ENCODE data around the gene COQ5.

Gene COQ5

GRCh38 chr12:120480211-120480610 lies 48.7 kb downstream of the COQ5 start:
- DNase-seq = no peak

DNA sequence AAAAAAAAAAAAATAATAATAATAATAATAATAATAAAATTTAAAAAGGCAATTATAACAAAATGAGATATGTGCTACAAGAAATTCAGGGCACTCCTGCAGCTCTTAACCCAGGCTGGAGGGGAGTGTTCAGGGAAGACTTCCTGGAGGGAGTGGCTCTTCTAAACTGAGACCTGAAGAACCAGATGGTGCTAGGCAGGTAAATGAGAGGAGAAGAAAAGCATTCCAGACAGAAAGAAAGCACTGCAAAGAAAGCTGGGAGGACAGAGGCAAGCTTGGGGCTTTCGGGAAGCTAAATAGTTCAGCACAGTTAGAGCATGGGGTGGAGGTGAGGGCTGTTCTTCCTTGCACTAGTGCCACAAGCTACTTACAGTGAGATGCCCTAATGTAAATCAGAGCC lies 49.5 kb downstream of the COQ5 start:
- DNase-seq = no peak

DNA sequence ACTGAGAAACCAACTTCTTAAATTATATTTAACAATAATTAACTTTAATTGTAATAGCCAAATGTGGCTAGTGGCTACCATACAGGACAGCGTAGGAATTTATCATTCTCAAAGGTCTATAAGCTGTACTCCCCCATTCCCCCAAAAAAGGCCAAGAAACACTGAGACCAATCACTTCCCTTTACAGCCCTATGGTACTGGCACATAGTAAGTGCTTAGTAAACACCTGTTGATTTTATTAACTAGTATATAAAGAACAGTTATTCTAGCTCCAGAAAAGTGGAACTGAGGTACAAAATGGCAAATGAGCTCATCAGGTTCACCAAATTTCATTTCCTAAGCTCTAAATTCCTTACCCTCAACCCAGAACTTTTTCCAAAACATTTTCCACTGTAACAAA lies 53.3 kb downstream of the COQ5 start:
- no peak for DNase-seq

GRCh38 chr12:120474616-120474960 lies 54.4 kb downstream of the COQ5 start:
- DNase-seq = peak; percentile 97

DNA sequence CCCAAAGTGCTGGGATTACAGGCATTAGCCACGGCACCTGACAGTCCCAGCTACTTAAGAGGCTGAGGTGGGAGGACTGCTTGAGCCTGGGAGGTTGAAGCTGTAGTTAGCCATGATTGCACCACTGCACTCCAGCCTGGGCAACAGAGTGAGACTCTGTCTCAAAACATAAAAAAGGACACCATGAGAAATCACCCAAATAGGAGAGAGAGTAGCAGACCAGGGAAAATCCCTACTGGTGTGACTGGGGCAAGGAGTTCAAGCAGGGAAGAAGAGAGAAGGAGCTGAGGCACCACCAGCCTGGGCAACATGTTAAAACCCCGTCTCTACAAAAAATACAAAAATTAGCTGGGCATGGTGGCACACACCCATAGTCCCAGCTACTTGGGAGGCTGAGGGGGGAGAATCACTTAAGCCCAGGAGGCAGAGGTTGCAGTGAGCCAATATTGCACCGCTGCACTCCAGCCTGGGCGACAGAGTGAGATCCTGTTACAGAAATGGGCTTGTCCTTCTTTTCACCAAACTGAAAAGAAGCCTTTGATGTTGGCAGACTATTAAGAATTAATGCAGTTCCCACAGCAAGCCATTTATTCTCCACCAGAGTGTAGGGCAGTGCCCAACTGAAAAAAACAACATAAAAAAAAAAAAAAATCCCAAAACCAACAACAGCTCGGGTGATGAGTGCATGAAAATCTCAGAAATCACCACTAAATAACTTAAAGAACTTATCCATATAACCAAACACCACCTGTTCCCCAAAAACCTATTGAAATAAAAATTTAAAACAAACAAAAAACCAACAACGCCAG lies 54.9 kb downstream of the COQ5 start:
- DNase-seq = no peak

DNA sequence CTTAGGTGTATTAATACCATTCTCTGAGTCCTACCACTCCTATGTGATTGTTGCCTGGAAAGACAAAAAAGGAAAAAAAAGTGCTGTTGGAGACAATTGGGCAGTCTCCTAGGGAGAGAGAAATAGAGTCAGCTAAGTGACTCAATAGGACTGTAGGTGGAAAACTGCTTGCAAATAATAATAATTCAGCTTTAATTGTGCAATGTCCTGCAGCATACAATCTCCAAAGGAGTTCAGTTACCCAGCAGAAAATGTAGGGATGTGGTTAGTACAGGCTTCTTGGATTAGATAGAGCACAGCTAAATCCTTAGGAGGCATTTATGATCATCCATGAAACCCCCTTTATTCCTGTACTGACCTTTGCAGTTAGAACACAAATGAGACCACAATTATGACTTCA lies 56.4 kb downstream of the COQ5 start:
- no peak for DNase-seq

DNA sequence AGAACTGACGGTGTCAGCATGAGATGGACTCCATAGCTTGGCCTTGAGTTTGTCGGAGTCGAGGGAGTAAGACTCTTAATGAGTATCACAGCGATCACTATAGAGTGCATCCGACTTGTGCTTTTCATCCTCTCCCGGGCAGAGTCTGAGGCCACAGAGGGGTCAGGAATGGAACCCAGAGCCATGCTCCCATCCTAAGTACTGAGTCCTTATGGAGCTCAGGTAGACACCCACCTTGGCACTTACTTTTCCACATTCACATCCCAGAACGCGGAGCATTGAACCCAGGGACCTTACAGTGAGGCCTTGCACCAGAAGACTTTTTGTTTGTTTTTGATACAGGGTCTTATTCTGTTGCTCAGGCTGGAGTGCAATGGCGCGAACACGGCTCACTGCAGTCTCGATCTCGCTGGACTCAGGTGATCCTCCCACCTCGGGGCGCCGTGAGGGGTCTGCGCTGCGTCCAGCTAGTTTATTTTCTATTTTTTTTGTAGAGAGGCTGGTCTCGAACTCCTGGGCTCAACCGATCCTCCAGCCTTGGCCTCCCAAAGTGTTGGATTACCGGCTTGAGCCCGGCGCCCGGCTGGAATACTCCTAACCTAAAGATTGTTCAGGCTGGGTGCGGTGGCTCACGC lies 58.7 kb downstream of the COQ5 start:
- DNase-seq = no peak

DNA sequence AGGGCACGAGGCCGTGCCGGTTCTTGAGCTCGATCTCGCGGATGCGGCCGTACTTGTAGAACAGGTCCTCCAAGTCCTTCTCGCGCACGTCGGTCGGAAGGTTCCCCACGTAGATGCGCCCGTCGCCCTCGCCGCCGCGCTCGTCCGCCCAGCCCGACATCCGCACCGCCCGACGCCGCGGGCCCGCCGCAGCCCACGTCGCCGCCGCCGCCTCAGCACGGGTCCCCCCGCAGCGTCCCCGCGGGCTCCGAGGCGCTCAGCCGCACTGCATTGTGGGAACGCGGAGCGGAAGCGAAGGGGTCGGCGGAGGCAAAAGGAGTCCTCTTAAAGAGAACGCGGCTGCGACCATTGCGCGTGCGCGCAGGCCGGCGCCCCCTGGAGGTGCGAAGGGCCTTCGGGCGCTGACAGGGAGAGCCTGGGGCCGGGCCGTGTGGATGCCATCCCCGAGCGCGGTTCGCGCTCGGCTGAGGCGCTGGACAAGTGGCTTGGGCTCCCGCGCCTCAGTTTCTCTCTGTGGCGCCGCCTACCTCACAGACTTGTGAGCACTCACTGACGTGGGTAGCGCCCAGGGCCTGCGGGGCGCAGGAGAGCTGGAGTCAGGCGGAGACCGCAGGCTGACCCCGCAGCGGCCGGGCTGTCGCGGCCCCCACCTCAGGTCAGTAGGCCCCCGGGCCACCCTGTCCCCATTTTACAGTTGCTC lies 59.4 kb downstream of the COQ5 start, which contains the start of gene SRSF9:
Gene SRSF9, minus strand, starts transcription at position 299 of the 700 bp plus-strand sequence. Its CDS starts 139 bp downstream, at position 160.
- DNase-seq = peak; percentile 99

DNA sequence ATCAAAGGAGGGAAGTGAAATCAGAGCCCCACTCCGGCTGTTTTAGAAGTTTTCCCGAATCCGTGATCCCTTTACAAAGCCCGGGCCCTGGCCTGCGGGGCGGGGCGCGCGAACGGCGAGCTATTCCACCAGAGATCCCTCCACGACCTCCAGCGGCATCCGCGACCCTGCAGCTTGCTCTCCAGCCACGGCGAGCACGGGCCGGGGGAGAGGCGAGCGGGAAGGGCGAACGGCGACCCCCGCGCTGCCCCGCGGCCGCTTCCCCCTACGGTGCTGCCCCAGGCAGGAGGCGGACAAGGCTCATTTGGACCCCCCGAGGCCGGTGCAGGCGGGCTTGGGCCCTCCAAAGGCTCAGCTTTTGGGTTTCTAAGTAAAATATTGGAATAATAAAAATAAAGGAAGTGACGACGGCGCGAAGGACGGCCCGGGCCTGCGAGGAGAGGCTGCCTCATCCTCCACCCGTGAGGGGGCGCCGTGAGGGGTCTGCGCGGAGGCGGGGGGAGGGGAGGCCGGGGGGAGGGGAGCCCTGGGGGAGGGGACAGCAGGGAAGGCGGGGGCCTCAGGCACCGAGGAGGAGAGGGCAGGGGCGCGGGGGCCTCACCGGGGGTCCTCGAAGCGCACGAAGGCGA lies 60.0 kb downstream of the COQ5 start:
- DNase-seq = peak; percentile 68

- DNase-seq = peak; percentile 76
These were observed 60.6 kb downstream of the COQ5 start for GRCh38 chr12:120468325-120468820.

GRCh38 chr12:120467439-120467838 lies 61.5 kb downstream of the COQ5 start:
- no peak for DNase-seq

DNA sequence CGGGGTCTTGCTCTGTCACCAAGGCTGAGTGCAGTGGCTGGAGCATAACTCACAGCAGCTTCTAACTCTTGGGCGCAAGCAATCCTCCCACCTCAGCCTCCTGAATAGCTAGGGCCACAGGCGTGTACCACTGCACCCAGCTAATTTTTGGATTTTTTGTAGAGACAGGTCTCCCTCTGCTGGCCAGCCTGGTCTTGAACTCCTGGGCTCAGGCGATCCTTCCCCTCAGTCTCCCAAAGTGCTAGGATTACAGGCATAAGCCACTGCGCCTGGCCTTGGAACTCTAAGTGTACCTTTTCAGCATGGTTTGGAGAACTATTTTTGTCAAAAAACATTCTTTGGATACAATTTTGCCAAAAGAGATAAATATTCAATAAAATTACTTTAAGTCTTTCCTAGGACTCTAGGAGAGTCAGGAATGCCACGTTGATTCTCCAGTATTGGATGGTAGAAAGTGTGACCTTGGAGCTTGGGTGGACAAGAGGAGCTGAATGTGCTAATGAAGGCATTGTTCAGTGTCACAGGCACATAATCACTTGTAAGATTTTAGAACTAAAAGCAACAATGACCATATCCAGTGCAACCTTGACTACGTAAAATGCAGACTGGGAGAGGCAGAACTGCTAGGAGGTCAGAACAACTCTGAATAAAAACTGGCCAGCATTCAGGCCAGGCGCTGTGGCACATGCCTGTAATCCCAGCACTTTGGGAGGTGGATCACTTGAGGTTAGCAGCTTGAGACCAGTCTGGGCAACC lies 62.2 kb downstream of the COQ5 start:
- peak; percentile 80 for DNase-seq

DNA sequence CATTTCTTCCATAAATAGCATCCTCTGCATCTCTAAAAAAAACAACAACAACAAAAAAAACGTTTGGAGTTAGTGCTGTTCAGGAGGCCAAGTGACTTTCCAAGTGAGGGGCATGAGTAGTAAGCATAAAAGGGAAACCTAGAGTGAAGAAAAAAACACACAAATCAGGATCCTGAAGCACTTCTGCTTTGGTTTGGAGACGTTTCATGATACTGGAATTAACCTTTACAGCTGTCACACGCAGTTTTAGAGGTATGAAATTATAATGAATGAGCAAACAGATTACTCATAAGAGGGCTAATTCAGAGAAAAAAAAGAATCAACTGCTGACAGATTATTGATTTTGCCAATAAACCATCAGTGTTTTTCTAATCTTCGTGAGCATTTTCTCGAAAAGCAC lies 63.2 kb downstream of the COQ5 start:
- no peak for DNase-seq

DNA sequence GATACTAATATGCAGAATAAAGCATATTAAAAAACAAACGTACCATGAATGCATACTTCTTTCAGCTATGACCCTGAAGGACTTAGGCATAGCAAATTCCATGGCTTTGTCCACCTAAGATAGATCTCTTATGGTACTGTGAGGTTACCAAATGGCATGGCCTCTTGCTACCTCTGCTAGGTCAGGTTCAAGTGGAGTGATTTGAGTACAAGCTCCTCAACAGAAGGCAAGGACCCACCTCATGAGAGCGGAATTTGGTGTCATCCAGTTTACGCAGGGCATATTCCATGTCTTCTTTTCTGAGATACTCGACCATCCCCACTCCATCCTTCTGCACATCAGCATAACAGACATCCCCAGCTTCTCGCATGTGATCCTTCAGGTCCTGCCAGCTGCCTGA lies 65.2 kb downstream of the COQ5 start:
- DNase-seq = no peak

DNA sequence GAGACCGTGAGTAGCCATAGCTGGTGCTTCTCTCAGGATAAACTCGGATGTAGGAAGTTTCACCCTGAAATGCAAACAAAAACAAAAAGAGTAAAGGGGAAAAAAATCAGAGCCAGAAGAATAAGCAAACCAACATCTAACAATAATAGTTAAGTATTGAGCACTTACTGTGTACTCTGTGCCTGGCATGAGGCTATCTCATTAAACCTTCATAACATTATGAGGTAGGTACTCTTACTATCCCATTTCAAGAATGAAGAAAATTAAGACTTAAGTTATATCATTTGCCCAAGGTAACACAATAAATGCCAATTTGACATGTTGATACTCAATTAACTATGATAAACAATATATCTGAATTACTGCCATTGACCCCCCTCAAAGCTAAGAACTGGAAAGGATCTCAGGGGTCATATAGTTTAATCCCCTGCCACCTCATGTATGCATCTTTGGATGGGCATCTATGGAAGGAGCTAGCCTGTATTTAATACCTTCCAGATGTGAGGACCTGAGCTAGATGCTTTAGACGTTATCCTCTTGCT lies 66.8 kb downstream of the COQ5 start:
- no peak for DNase-seq

- DNase-seq = no peak
These were observed 68.8 kb downstream of the COQ5 start for GRCh38 chr12:120460157-120460556.

DNA sequence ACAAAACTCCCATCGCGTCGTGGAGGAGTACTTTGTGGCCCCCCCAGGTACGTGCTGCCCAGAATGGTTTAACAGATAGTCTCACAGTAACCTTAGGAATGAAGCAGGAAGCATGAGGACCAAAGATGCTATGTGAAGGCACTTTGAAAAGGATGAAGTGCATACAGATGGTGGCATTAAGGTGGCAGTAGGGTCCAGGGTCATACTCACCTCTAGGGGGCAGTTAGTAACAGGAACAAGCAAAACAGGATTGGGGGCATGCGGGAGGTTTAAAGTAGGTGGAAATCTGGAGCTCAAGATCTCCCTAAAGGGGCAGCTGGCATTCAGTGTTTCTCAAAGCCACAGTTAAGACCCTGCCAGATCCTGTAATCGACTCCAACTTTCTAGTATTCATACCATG lies 71.8 kb downstream of the COQ5 start:
- peak; percentile 76 for DNase-seq

- DNase-seq = no peak
These were observed 73.7 kb downstream of the COQ5 start for GRCh38 chr12:120455302-120455701.

DNA sequence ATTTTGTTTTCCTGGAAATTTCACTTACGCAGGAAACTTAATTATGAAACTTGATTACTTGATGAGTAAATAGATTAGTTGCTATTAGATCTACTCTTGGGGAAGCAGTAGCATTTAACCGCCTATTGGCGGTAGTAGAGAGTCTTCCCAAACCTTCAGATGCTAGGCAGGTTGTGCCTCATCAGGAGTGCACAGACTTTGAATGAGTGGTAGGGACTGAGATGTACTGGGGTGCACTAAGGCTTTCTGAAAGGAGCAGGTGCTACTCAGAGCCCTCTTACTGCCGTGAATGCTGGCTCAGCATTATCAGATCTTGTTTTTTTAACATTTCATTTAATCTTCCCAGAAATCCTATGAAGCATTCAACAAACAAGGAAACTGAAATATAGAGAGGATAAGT lies 75.0 kb downstream of the COQ5 start:
- no peak for DNase-seq

All from islet precursor cell (in vitro differentiated cells).